A549 (cell line): ENCODE results near the gene CDC42SE2. TPM values are rescaled to one million over a fixed set of nuclear protein-coding genes. Genes with fewer than 3 reads are reported as not detected.

ENCODE experiments used
- ATAC-seq, 2 experiments: fragments of 200-7000 bp in 1 of 2; fragments of >200 bp in 1 of 2; cut with Nextera tagmentation in 1 of 2; cut with Tn5 transposase in 1 of 2; 3 replicates each; pipeline versions ENCODE4 v1.8.0 to v1.9.1; 2018 to 2020; ENCODE audit warnings: mild to moderate bottlenecking in 1 of 2, moderate library complexity in 1 of 2
- CTCF ChIA-PET: fragments of 300-600 bp; sonication (Branson Sonifier 250); formaldehyde crosslinking; extraction: SDS; loops from one replicate; lab custom pipeline; 2021; ENCODE audit warnings: antibody characterized with exemption, inconsistent platforms; lab: Yijun Ruan, JAX
- POLR2A ChIA-PET: fragments of 350-600 bp; formaldehyde crosslinking; extraction: SDS; loops from one replicate; lab custom pipeline; 2021; ENCODE audit warnings: antibody characterized with exemption, inconsistent platforms; lab: Yijun Ruan, JAX
- DNase-seq, 2 experiments: peaks; one replicate each; pipeline versions ENCODE4 v3.0.0 to v3.0.0-alpha.2; 2011 to 2016; ENCODE audit warnings: low read depth in 1 of 2, low spot score in 1 of 2
- FAIRE-seq: peaks from 2 replicates; lab custom pipeline; 2011; peaks lifted over from hg19 to GRCh38; lab: Jason Lieb, UNC
- H3K27ac ChIP-seq, 2 experiments: fragments of >200 bp; sonication (Bioruptor Twin); formaldehyde crosslinking; 3 replicates each; pipeline ENCODE4 v1.5.1; 2016 to 2017
- H3K4me1 ChIP-seq: fragments of >200 bp; sonication (Bioruptor Twin); formaldehyde crosslinking; 3 replicates; pipeline ENCODE4 v1.6.1; 2016
- H3K4me2 ChIP-seq: fragments of >200 bp; sonication (Bioruptor Twin); formaldehyde crosslinking; 3 replicates; pipeline ENCODE4 v1.6.1; 2016
- H3K4me3 ChIP-seq: fragments of >200 bp; sonication (Bioruptor Twin); formaldehyde crosslinking; 3 replicates; pipeline ENCODE4 v1.5.1; 2016
- H3K9me3 ChIP-seq: fragments of >200 bp; sonication (Bioruptor Twin); formaldehyde crosslinking; 3 replicates; pipeline ENCODE4 v1.6.1; 2016
- CBX2 ChIP-seq: fragments of 200-600 bp; sonication (generic); IDR thresholded peaks from 2 replicates; pipeline ENCODE4 v1.6.1; 2016; ENCODE audit warnings: low read depth, mild to moderate bottlenecking, borderline replicate concordance
- CHD2 ChIP-seq: fragments of 150-350 bp; IDR thresholded peaks from 2 replicates; pipeline ENCODE4 v1.6.1; 2014; ENCODE audit warnings: low read length; ENCODE audit not compliant: partially characterized antibody
- EHMT2 ChIP-seq: fragments of 200-600 bp; sonication (generic); IDR thresholded peaks from 2 replicates; pipeline ENCODE4 v1.6.1; 2016; ENCODE audit warnings: antibody characterized with exemption, low read depth, mild to moderate bottlenecking, moderate library complexity
- EP300 ChIP-seq, 2 experiments: fragments of >200 bp; sonication (Bioruptor Twin); formaldehyde crosslinking; IDR thresholded peaks; 2 replicates in 1 of 2; 3 replicates in 1 of 2; pipeline ENCODE4 v1.6.1; 2016 to 2017
- FOSB ChIP-seq: fragments of 250-450 bp; sonication (Bioruptor Pico); IDR thresholded peaks from 2 replicates; pipeline ENCODE4 v1.5.0; 2020; ENCODE audit warnings: mild to moderate bottlenecking, moderate library complexity
- GATA3 ChIP-seq: IDR thresholded peaks from 2 replicates; pipeline ENCODE4 v1.6.1; 2012; ENCODE audit warnings: borderline replicate concordance
- HDAC2 ChIP-seq: fragments of 200-600 bp; sonication (generic); IDR thresholded peaks from 2 replicates; pipeline ENCODE4 v1.6.1; 2016
- MAX ChIP-seq: IDR thresholded peaks from 2 replicates; pipeline ENCODE4 v1.6.1; 2012
- MAZ ChIP-seq: fragments of 150-350 bp; IDR thresholded peaks from 2 replicates; pipeline ENCODE4 v1.6.1; 2014; ENCODE audit warnings: antibody characterized with exemption, low read depth, low read length, borderline replicate concordance
- NFE2L2 ChIP-seq: fragments of 150-350 bp; conservative IDR thresholded peaks from 2 replicates; pipeline ENCODE4 v1.6.1; 2014; ENCODE audit warnings: low read length
- POLR2A ChIP-seq: IDR thresholded peaks from 2 replicates; pipeline ENCODE4 v1.6.1; 2012; ENCODE audit warnings: mild to moderate bottlenecking, low read length
- RAD21 ChIP-seq, 2 experiments: fragments of >200 bp in 1 of 2; sonication (Bioruptor Twin) in 1 of 2; formaldehyde crosslinking in 1 of 2; IDR thresholded peaks in 1 of 2; conservative IDR thresholded peaks in 1 of 2; 2 replicates in 1 of 2; 3 replicates in 1 of 2; pipeline ENCODE4 v1.6.1; 2012 to 2018; ENCODE audit warnings: inconsistent platforms in 1 of 2
- RARB ChIP-seq: fragments of 250-450 bp; sonication (Bioruptor Pico); IDR thresholded peaks from 2 replicates; pipeline ENCODE4 v1.8.0; 2021; ENCODE audit warnings: mild to moderate bottlenecking, moderate library complexity
- SREBF2 ChIP-seq: fragments of 450-650 bp; IDR thresholded peaks from 2 replicates; pipeline ENCODE4 v1.6.1; 2014; ENCODE audit warnings: mild to moderate bottlenecking, moderate library complexity
- ZC3H11A ChIP-seq: fragments of 450-650 bp; IDR thresholded peaks from 2 replicates; pipeline ENCODE4 v1.6.1; 2014; ENCODE audit warnings: antibody characterized with exemption, mild to moderate bottlenecking
- ZSCAN20 ChIP-seq: fragments of 250-450 bp; sonication (Bioruptor Pico); IDR thresholded peaks from 2 replicates; pipeline ENCODE4 v1.8.0; 2022; ENCODE audit warnings: mild to moderate bottlenecking, moderate library complexity
- WGBS: methylation state at CpG from one replicate; pipeline ENCODE4 v1.1.6; 2017; ENCODE audit errors: missing lambda C conversion rate; 5-methylcytosine and 5-hydroxymethylcytosine counted together
- polyA plus RNA-seq, 4 experiments: library from polyadenylated mRNA; depleted of rRNA in 3 of 4; stranded (reverse); fragments of >200 nt; fragmentation: RNase III in 1 of 4; extraction: RNeasy Plus Mini Kit Qiagen cat#74134 plus additional on column Dnase treatment in 1 of 4; gene quantifications; 2 replicates in 3 of 4; 3 replicates in 1 of 4; pipeline ENCODE4 v1.2.3, GENCODE V29; 2011 to 2017
- TF ChIP-seq, protein P1 (sequence below): fragments of 200-600 bp; sonication (generic); IDR thresholded peaks from 2 replicates; pipeline ENCODE4 v1.6.1; 2016; ENCODE audit warnings: antibody characterized with exemption, mild to moderate bottlenecking, moderate library complexity

Gene CDC42SE2
- polyA plus RNA-seq, 2 of the 4 experiments (the other 2 are of a cell fraction) = 25.8 to 66.4 TPM

- H3K4me2 ChIP-seq = peak overlapping the region; percentile 57; the same call in 1 of the 3 replicates
- no peak overlapping the region for H3K4me3 ChIP-seq
- WGBS = 25% methylated on average over 1 of the region's 1 CpG
- no peak overlapping the region for H3K27ac ChIP-seq
- no peak for DNase-seq
- ATAC-seq = peak in 1 of 2 experiments; percentile 39; a peak in 1 of 6 replicates
- FAIRE-seq = no peak
- peaks cover 12% of the 10 kb centered on the region; the same call in 1 of the 3 replicates for H3K4me1 ChIP-seq
- ChIA-PET POLR2A (no interaction called here), CTCF (interaction anchor here (1.0 kb wide), 1 partner anchor 15 kb away, joined by 3 read pairs; no protein-coding TSS in a partner anchor)
- no peaks in the 10 kb centered on the region for H3K9me3 ChIP-seq
- TF ChIP-seq, protein P1, sequence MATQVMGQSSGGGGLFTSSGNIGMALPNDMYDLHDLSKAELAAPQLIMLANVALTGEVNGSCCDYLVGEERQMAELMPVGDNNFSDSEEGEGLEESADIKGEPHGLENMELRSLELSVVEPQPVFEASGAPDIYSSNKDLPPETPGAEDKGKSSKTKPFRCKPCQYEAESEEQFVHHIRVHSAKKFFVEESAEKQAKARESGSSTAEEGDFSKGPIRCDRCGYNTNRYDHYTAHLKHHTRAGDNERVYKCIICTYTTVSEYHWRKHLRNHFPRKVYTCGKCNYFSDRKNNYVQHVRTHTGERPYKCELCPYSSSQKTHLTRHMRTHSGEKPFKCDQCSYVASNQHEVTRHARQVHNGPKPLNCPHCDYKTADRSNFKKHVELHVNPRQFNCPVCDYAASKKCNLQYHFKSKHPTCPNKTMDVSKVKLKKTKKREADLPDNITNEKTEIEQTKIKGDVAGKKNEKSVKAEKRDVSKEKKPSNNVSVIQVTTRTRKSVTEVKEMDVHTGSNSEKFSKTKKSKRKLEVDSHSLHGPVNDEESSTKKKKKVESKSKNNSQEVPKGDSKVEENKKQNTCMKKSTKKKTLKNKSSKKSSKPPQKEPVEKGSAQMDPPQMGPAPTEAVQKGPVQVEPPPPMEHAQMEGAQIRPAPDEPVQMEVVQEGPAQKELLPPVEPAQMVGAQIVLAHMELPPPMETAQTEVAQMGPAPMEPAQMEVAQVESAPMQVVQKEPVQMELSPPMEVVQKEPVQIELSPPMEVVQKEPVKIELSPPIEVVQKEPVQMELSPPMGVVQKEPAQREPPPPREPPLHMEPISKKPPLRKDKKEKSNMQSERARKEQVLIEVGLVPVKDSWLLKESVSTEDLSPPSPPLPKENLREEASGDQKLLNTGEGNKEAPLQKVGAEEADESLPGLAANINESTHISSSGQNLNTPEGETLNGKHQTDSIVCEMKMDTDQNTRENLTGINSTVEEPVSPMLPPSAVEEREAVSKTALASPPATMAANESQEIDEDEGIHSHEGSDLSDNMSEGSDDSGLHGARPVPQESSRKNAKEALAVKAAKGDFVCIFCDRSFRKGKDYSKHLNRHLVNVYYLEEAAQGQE = no peak
- TF ChIP-seq HDAC2 (no peak), POLR2A (no peak), CHD2 (no peak)
Observed at GRCh38 chr5:131288328-131288727, 24.5 kb downstream of the CDC42SE2 start.

GRCh38 chr5:131289738-131290137, 25.9 kb downstream of the CDC42SE2 start:
- WGBS = 95% methylated on average over 3 of the region's 3 CpGs
- Histone ChIP-seq H3K4me3 (no peak overlapping the region), H3K4me1 (peaks cover 12% of the 10 kb centered on the region; the same call in 1 of the 3 replicates), H3K4me2 (no peak overlapping the region), H3K27ac (no peak overlapping the region), H3K9me3 (no peaks in the 10 kb centered on the region)
- DNase-seq = no peak
- ChIA-PET CTCF (interaction anchor here (0.6 to 0.8 kb wide), 2 partner anchors 35 to 93 kb away, joined by 3 to 5 read pairs; no protein-coding TSS in a partner anchor), POLR2A (no interaction called here)
- ATAC-seq = no peak
- no peak for FAIRE-seq
- TF ChIP-seq RAD21 (conservative IDR thresholded peaks at IDR 0.05 in 1 of 2, IDR thresholded peaks at IDR 0.05 in 1 of 2) = no peak
- TF ChIP-seq GATA3 = no peak

DNA sequence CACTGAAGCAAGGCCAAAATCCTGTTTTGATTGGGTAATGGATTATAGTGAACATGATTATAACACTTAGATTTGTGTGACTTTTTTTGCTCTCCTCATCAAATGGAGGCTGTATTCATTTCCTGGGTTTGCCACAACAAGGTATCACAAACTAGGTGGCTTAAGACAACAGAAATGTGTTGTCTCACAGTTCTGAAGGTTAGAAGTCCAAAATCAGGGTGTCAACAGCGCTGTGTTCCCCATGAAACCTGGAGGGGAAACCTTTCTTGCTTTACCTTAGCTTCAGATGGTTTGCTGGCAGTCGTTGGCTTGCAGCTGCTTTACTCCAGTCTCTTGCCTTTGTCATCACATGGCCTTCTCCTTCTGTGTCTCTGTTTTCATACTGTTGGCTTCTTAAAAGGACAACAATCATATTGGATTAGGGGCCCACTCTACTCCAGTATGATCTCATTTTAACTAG, 32.4 kb downstream of the CDC42SE2 start:
- Histone ChIP-seq H3K4me3 (no peak overlapping the region), H3K27ac (no peak overlapping the region), H3K9me3 (no peaks in the 10 kb centered on the region)
- ATAC-seq = no peak
- DNase-seq = no peak
- TF ChIP-seq ZSCAN20 (CRISPR knock-in tag) (no peak), POLR2A (no peak), RARB (no peak), SREBF2 (no peak), EP300 (IDR thresholded peaks at IDR 0.05) (no peak), ZC3H11A (no peak), NFE2L2 (no peak), MAX (no peak)
- TF ChIP-seq, all 56 proteins: peak for 0
- WGBS = 87% methylated on average over 2 of the region's 2 CpGs
- Histone ChIP-seq H3K4me2 (no peak overlapping the region), H3K4me1 (no peaks in the 10 kb centered on the region)
- ChIA-PET POLR2A (no interaction called here), CTCF (no interaction called here)
- no peak for FAIRE-seq

- Histone ChIP-seq H3K4me2 (no peak overlapping the region), H3K4me3 (no peak overlapping the region), H3K4me1 (peaks cover 9% of the 10 kb centered on the region), H3K9me3 (no peaks in the 10 kb centered on the region), H3K27ac (no peak overlapping the region)
- POLR2A ChIA-PET = no interaction called here
- FAIRE-seq (no peak), DNase-seq (no peak), ATAC-seq (no peak)
- 96% methylated on average over 5 of the region's 5 CpGs for WGBS
- CTCF ChIA-PET = no interaction called here
- TF ChIP-seq CHD2 (no peak), MAZ (no peak), EHMT2 (no peak), FOSB (CRISPR knock-in tag) (no peak), CBX2 (no peak)
Observed at GRCh38 chr5:131297886-131298285, 34.0 kb downstream of the CDC42SE2 start.
